Kidney glomerular epithelial cell (primary cell): ENCODE measurements around the gene RMDN2.
A peak's percentile ranks its signal among the peaks of the same experiment; 100 is the strongest.
"Not testable (repeated sequence)": the region's sequence is repeated elsewhere in the genome, so short reads cannot be mapped to it uniquely, and the experiment has no call there.

Experiments used
- DNase-seq: peaks from one replicate; lab custom pipeline; 2025; lab: John Stamatoyannopoulos, UW

RMDN2 gene

DNA sequence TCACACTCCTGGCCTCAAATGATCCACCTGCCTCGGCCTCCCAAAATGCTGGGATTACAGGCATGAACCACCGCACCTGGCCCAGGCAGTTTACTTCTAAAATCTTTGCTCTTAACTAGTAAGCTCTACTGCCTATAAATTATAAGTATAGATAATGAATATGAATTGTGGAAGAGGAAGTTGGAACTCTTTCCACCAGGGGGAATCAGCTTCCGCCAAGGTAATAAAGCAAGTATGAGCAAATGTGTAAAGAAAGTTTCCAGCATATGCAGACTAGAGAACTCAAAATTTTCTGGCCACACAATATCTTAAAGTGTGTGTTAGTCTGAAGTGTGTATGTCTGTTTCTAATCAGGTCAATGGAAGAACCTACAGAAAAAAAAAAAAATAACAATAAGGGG lies 68.1 kb downstream of the RMDN2 start:
- DNase-seq, result no peak

- no peak for DNase-seq
These were observed 72.5 kb downstream of the RMDN2 start for GRCh38 chr2:37997629-37998028.

DNA sequence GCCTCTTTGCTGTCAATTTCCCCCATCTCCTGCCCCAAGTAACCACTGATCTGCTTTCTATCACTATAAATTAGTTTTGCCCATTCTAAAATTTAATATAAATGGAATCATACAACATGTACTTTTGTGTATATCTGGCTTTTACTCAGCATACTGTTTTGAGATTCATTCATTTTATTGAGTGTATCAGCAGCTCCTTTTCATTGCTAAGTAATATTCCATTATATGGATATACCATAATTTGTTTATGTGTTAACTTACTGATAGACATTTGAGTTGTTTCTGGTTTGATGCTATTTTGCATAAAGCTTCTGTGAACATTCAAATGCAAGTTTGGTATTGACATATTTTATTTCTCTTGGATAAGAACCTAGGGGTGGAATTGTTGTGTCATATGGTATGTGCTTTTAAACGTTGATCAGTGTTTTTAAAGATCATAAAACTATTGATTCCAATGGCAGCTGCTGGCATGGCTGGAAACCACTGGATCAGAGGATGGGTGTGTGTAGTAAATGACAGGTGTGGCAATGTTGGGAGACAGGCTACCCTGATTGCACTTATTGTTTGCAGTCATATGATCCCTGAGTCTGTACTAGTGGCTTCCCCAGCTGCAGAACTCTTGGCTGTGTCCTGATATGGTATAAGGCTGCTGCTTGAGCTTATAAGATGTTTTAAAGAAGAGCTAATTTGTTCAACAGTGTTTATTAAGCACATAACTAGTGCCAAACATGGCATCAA lies 75.6 kb downstream of the RMDN2 start:
- no peak for DNase-seq

DNA sequence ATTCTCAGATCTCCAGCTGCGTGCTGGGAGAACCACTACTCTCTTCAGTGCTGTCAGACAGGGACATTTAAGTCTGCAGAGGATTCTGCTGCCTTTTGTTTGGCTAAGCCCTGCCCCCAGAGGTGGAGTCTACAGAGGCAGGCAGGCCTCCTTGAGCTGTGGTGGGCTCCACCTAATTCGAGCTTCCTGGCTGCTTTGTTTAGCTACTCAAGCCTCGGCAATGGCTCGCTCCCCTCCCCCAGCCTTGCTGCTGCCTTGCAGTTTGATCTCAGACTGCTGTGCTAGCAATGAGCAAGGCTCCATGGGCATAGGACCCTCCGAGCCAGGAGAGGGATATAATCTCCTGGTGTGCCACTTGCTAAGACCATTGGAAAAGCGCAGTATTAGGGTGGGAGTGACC lies 85.1 kb downstream of the RMDN2 start:
- DNase-seq, result not testable (repeated sequence)

DNA sequence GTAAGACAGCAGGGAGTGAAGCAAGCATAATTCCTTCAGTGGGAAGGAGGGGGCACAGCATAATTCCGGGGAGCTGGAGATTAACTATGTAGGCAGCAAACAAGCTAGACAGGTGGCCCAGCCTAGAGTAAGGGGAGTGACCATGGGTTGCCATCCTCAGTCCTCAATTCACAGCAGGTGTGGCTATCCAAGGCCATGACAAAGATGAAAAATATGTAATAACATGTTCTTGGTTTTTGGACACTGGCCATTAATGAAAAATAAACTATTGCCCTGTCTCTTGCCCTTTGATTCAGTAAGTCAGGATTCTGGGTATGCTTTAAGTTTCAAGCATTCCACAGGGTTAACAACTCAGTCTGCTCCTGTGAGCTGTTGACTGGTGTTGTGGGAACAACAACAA lies 85.9 kb downstream of the RMDN2 start:
- no peak for DNase-seq

DNA sequence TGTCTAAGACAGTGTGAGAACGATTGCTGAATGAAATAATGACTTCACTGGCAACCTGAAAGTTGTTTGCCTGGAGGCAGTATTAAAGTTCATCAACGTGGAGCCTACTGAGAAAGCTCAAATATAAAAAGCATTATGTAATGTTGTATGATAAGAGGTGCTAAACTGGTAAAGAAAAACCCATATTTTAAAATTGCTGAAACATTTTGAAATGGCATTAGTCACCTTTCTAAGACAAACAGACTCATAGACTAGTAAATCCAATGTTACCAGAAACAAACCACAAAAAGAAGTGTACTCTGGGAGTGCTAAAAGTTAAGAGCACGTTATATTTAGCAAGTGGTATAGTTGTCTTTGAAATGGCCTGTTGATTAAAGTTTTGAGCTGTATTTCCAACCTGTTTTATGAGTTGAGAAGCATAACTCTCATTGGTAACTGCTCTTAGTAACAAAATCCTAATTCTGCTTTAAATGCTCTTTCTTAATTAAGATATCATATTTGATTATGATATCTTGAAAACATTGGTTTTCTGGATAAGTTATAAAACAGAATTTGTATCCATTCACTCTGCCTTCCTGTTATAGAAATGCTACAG lies 88.2 kb downstream of the RMDN2 start:
- peak; percentile 31 for DNase-seq

DNA sequence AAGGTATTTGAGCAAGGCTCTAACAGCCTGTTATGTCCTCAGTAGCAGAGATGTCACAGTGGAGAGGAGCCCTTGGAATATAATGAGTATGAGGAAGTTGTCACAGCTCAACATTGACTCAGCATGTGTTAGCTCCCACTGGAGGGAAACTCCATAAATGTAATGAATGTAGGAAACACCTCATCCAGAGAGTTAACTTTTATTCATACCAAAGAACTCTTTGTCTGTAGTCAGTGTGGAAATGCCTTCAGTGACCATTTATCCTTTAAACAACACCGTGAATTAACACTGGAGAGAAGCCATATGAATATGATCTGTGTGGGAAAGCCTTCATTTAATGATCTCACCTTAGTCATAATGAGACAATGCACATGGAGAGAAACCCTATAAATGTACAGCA lies 91.1 kb downstream of the RMDN2 start:
- DNase-seq, result no peak

DNA sequence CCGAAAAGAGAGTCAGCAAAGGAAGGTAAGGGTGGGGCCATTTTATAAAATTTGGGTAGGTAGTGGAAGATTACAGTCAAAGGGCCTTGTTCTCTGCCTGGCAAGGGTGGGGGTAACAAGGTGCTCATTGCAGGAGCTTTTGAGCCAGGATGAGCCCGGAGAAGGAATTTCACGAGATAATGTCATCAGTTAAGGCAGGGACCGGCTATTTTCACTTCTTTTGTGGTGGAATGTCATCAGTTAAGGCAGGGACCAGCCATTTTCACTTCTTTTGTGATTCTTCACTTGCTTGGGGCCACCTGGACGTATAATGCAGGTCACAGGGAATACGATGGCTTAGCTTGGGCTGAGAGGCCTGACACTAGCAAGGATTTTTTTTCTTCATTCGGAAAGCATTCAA lies 92.7 kb downstream of the RMDN2 start:
- DNase-seq, result no peak

- DNase-seq, result not testable (repeated sequence)
These were observed 95.4 kb downstream of the RMDN2 start for GRCh38 chr2:38020359-38021069.

DNA sequence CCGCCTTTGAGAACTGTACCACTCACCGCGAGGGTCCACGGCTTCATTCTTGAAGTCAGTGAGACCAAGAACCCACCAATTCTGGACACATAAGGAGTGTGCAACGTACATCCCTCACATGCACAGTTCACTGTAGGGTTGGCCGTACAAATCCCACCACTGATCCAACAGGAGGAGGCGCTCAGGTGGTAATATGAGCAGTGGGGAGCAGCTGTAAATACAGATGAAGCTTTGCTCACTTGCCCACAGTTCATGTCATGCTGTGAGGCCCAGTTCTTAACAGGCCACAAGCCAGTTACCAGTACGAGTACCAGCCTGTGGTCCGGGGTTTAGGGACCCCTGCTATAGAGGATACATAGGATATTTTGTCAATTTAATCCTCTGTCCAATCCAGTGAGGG lies 96.5 kb downstream of the RMDN2 start:
- DNase-seq, result no peak

DNA sequence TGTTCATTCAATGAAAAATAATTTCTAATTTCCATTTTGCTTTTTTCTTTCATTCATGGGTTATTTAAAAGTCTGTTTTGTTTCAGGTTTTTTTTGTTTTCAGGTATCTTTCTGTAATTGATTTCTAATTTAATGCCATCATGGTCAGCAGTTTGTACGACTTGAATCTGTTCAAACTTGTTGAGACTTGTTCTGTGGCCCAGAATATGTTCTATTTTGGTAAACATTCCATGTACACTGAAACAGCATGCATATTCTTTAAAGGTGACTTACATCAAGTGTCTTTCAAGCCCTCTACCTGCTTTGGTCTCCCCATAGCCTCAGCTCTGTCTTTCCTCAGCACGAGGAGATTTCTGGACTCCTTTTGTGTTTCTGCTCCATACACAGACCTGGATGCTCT lies 101.8 kb downstream of the RMDN2 start:
- DNase-seq, result no peak

DNA sequence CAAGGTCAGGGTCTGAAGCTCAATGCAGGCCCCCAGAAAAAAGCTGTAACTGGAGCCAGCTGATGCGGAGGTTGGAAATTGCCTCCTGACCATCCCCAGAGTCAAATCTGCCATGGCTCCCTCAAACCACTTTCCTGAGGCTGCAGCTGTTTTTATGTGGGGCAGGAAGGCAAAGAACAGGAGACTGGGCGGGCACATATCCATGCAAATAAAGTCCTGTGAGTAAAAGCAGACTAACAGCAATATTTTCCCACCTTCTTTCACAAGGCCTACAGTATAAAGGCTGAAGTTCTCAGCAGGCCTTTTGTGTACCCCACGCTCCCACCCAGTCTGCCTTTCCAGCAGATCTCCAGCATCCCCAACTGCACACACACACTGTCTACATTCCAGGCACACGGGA lies 103.7 kb downstream of the RMDN2 start:
- DNase-seq, result no peak

DNA sequence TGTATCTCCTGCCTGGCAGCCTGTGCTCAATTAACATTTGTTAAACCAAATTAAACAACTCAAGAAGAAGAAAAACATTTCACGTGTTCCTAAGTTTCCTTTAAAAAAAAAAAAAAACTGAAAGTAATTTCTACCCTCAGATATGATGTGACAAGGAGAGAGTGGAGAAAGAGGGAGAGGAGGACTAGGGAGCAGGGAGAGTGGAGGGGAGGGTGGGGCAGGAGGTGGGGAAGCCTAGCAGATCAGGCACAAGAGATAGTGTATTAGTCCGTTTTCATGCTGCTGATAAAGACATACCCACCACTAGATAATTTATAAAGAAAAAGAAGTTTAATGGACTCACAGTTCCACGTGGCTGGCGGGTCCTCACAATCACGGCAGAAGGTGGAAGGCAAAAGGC lies 104.4 kb downstream of the RMDN2 start:
- no peak for DNase-seq

- DNase-seq, result no peak
These were observed 105.7 kb downstream of the RMDN2 start for GRCh38 chr2:38030635-38031355.

DNA sequence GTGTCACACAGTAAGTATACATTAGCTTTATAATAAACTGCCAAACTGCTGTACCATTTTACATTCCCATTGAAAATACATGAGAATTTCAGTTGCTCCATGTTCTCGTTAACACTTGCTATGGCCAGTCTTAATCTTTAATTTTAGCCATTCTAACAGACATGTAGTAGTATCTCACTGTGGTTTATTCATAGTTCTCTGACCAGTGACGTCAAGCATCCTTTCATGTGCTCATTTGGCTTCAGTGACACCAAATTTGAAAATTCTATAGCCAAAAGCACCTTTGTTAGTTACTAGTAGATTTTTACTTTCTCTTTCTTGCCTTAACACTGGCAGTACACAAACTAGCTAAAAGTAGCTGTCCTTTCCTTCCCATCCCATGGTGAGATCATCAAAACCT lies 107.9 kb downstream of the RMDN2 start:
- DNase-seq, result no peak

DNA sequence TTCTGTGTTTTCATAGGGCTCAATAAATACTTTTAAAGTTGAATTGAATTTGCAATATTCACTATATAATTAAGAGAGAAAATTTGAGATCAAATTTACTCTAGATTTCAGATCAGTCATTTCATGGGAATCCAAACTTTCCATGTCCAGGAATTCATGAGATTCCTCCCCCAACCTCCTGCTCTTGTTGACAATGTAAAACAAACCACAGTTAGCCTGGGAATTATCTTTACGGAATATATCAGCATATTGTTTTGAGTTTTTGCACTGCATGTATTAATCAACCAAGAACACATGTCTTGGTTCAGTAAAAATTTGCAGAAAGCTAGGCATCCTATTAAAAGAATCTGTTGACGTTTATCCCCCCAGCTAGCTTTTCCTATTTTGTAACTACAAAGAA lies 108.6 kb downstream of the RMDN2 start:
- no peak for DNase-seq

- no peak for DNase-seq
These were observed 110.9 kb downstream of the RMDN2 start for GRCh38 chr2:38035968-38036367.

GRCh38 chr2:38037325-38037724 lies 112.2 kb downstream of the RMDN2 start:
- no peak for DNase-seq

GRCh38 chr2:38037757-38038621 lies 112.9 kb downstream of the RMDN2 start:
- DNase-seq, result no peak

DNA sequence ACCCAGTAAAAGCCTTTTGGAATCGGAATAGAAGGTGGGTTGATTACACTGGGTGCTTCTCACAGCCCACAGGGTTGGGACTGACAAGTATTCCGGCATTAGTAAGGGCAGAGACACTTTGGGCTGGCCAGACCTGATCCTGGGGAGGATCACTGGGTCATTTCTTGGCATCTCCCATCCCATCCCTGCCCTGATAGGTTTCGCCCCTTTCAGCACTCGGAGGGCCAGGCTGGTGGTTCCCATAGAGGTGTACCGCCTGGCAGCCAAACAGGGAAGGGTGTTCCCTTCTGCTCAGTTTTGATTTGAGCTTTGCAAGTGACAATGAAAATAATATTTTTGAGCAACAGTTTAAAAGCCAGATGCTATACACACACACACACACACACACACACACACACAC lies 113.6 kb downstream of the RMDN2 start:
- no peak for DNase-seq

- no peak for DNase-seq
These were observed 114.2 kb downstream of the RMDN2 start for GRCh38 chr2:38039121-38039910.
